K562 (cell line): ENCODE results near the gene SMYD1. TPM values are rescaled to one million over a fixed set of nuclear protein-coding genes. Genes with fewer than 3 reads are reported as not detected.

ENCODE experiments used
- ATAC-seq: fragments of 200-7000 bp; cut with Tn5 transposase; 3 replicates; pipeline ENCODE4 v1.9.1; 2020; ENCODE audit warnings: moderate library complexity
- BruUV-seq: library from RNA; stranded (reverse); fragments of 400-500 nt; replicated peaks from 2 replicates; lab custom pipeline; 2021; lab: Mats Ljungman, UMichigan
- CTCF ChIA-PET: fragments of 300-600 bp; formaldehyde crosslinking; extraction: SDS; loops from one replicate; lab custom pipeline; 2021; ENCODE audit warnings: low intra/inter-chr PET ratio; lab: Yijun Ruan, JAX
- POLR2A ChIA-PET: fragments of 300-600, 350-650 bp; sonication (Branson Sonifier 250); formaldehyde crosslinking; extraction: SDS; loops from one replicate; lab custom pipeline; 2021; ENCODE audit warnings: antibody characterized with exemption, inconsistent platforms; lab: Yijun Ruan, JAX
- DNase-seq, 4 experiments: peaks; one replicate each; pipeline versions ENCODE4 v3.0.0 to v3.0.0-alpha.2; 2011 to 2018; ENCODE audit warnings: low spot score in 3 of 4, mixed read lengths in 3 of 4; ENCODE audit errors: extremely low read depth in 1 of 4
- FAIRE-seq: peaks from 2 replicates; lab custom pipeline; 2011; peaks lifted over from hg19 to GRCh38; lab: Jason Lieb, UNC
- H2AFZ ChIP-seq: 2 replicates; pipeline ENCODE4 v1.6.0; 2011; ENCODE audit warnings: low read depth, low read length, control low read depth, inconsistent platforms
- H3K27ac ChIP-seq: fragments of 200-600 bp; 3 replicates; pipeline ENCODE4 v1.8.0; 2011; ENCODE audit warnings: low read depth, mild to moderate bottlenecking, control low read depth, inconsistent platforms, low read length, moderate library complexity, mixed read lengths; ENCODE audit errors: extremely low read depth
- H3K27me3 ChIP-seq, 2 experiments: fragments of 300-600 bp in 1 of 2; 2 replicates in 1 of 2; 3 replicates in 1 of 2; pipeline versions ENCODE4 v1.6.0 to v1.8.0; 2011; ENCODE audit warnings: inconsistent platforms in 2 of 2, low read length in 2 of 2, mild to moderate bottlenecking in 1 of 2, mixed read lengths in 1 of 2, moderate library complexity in 1 of 2; ENCODE audit not compliant: control insufficient read depth in 2 of 2, insufficient read depth in 2 of 2
- H3K36me3 ChIP-seq: fragments of 300-600 bp; 3 replicates; pipeline ENCODE4 v1.8.0; 2011; ENCODE audit warnings: mild to moderate bottlenecking, low read length, inconsistent platforms; ENCODE audit not compliant: control insufficient read depth, insufficient read depth
- H3K4me1 ChIP-seq, 2 experiments: fragments of 200-600 bp in 1 of 2; replicated peaks in 1 of 2; 2 replicates in 1 of 2; 3 replicates in 1 of 2; pipeline versions ENCODE4 v1.5.1 to v1.8.0; 2011; ENCODE audit warnings: inconsistent platforms in 2 of 2, low read length in 2 of 2, mild to moderate bottlenecking in 1 of 2, mixed read lengths in 1 of 2, moderate library complexity in 1 of 2; ENCODE audit not compliant: control insufficient read depth in 2 of 2, insufficient read depth in 2 of 2
- H3K4me2 ChIP-seq: 2 replicates; pipeline ENCODE4 v1.6.1; 2011; ENCODE audit warnings: low read length, control low read depth, inconsistent platforms, mixed read lengths; ENCODE audit not compliant: insufficient read depth
- H3K4me3 ChIP-seq: fragments of 200-600 bp; sonication (generic), shearing (Covaris generic); 2 replicates; pipeline ENCODE4 v1.5.1; 2016; ENCODE audit warnings: control low read depth, inconsistent platforms
- H3K79me2 ChIP-seq: fragments of 200-600 bp; 3 replicates; pipeline ENCODE4 v1.8.0; 2011; ENCODE audit warnings: low read length, inconsistent platforms; ENCODE audit not compliant: control insufficient read depth, insufficient read depth
- H3K9ac ChIP-seq, 2 experiments: 2 replicates each; pipeline versions ENCODE4 v1.6.0 to v1.6.1; 2011; ENCODE audit warnings: low read depth in 2 of 2, low read length in 2 of 2, control low read depth in 1 of 2, inconsistent platforms in 1 of 2, mild to moderate bottlenecking in 1 of 2, mixed read lengths in 1 of 2; ENCODE audit not compliant: insufficient read depth in 1 of 2
- H3K9me1 ChIP-seq: one replicate; pipeline ENCODE4 v1.6.0; 2011; ENCODE audit warnings: inconsistent platforms, mild to moderate bottlenecking, low read length, moderate library complexity; ENCODE audit not compliant: control insufficient read depth, insufficient read depth
- H3K9me3 ChIP-seq: replicated peaks from 2 replicates; pipeline ENCODE4 v1.5.1; 2011; ENCODE audit warnings: low read depth, low read length, inconsistent platforms; ENCODE audit not compliant: control insufficient read depth, insufficient read depth
- H4K20me1 ChIP-seq: replicated peaks from 2 replicates; pipeline ENCODE4 v1.6.1; 2011; ENCODE audit warnings: low read length, inconsistent platforms, mixed read lengths; ENCODE audit not compliant: control insufficient read depth, insufficient read depth
- ATF7 ChIP-seq: fragments of 450-650 bp; IDR thresholded peaks from 2 replicates; pipeline ENCODE4 v1.7.1; 2014; ENCODE audit warnings: mild to moderate bottlenecking, moderate library complexity
- BCL6 ChIP-seq: fragments of 250-450 bp; sonication (Bioruptor Pico); IDR thresholded peaks from 2 replicates; pipeline ENCODE4 v1.4.0; 2020
- BDP1 ChIP-seq: IDR thresholded peaks from 3 replicates; pipeline ENCODE4 v1.6.1; 2011; ENCODE audit not compliant: insufficient read length, insufficient read depth
- DMBX1 ChIP-seq: fragments of 250-450 bp; sonication (Bioruptor Pico); IDR thresholded peaks from 2 replicates; pipeline ENCODE4 v1.8.0; 2022; ENCODE audit warnings: inconsistent platforms, mild to moderate bottlenecking, moderate library complexity, borderline replicate concordance
- ELF1 ChIP-seq: fragments of 200-800 bp; sonication (Bioruptor generic); IDR thresholded peaks from 2 replicates; pipeline ENCODE4 v1.6.1; 2016; ENCODE audit warnings: missing genetic modification characterization, missing compliant biosample characterization
- ETV1 ChIP-seq: fragments of 450-650 bp; conservative IDR thresholded peaks from 2 replicates; pipeline ENCODE4 v1.6.1; 2016; ENCODE audit warnings: missing genetic modification characterization, control low read depth, low read depth, missing compliant biosample characterization
- HEY1 ChIP-seq: fragments of 250-450 bp; sonication (Bioruptor Pico); IDR thresholded peaks from 2 replicates; pipeline ENCODE4 v1.5.0; 2020; ENCODE audit warnings: mild to moderate bottlenecking, moderate library complexity, borderline replicate concordance
- HMG20B ChIP-seq: fragments of 250-450 bp; sonication (Bioruptor Pico); IDR thresholded peaks from 2 replicates; pipeline ENCODE4 v1.5.0; 2021; ENCODE audit warnings: mild to moderate bottlenecking
- HNRNPLL ChIP-seq: fragments of 200-400 bp; formaldehyde crosslinking; IDR thresholded peaks from 2 replicates; pipeline ENCODE4 v1.6.1; 2017; ENCODE audit warnings: low read length, low read depth, mild to moderate bottlenecking; ENCODE audit not compliant: poor library complexity, severe bottlenecking
- KLF10 ChIP-seq: fragments of 250-450 bp; sonication (Bioruptor Pico); IDR thresholded peaks from 2 replicates; pipeline ENCODE4 v1.6.1; 2021; ENCODE audit warnings: matching md5 sums
- NFIX ChIP-seq: fragments of 250-450 bp; sonication (Bioruptor Pico); IDR thresholded peaks from 2 replicates; pipeline ENCODE4 v1.4.0; 2020; ENCODE audit warnings: low read depth, mild to moderate bottlenecking, moderate library complexity
- NFRKB ChIP-seq: fragments of 450-650 bp; IDR thresholded peaks from 2 replicates; pipeline ENCODE4 v1.6.1; 2016; ENCODE audit warnings: low read depth
- PYGO2 ChIP-seq: fragments of 450-650 bp; IDR thresholded peaks from 2 replicates; pipeline ENCODE4 v1.6.1; 2016; ENCODE audit warnings: mild to moderate bottlenecking, missing genetic modification characterization, moderate library complexity, missing compliant biosample characterization
- RCOR1 ChIP-seq, 2 experiments: IDR thresholded peaks; 2 replicates each; pipeline ENCODE4 v1.6.1; 2012; ENCODE audit warnings: low read depth in 2 of 2, low read length in 2 of 2, borderline replicate concordance in 1 of 2, improper control_type of control experiment in 1 of 2
- RNF2 ChIP-seq: sonication (generic); IDR thresholded peaks from 2 replicates; pipeline ENCODE4 v1.6.1; 2016
- SMARCC2 ChIP-seq: fragments of 450-650 bp; IDR thresholded peaks from 2 replicates; pipeline ENCODE4 v1.6.1; 2017; ENCODE audit warnings: antibody characterized with exemption, moderate library complexity, mild to moderate bottlenecking, low read depth
- ZNF561 ChIP-seq: fragments of 450-650 bp; formaldehyde crosslinking; conservative IDR thresholded peaks from 2 replicates; pipeline ENCODE4 v1.4.0; 2020; ENCODE audit warnings: mild to moderate bottlenecking, moderate library complexity
- ZNF766 ChIP-seq: fragments of 200-800 bp; sonication (Bioruptor generic); conservative IDR thresholded peaks from 2 replicates; pipeline ENCODE4 v1.6.1; 2016; ENCODE audit warnings: missing genetic modification characterization, missing compliant biosample characterization
- WGBS: fragments of 100-300 bp; shearing (Covaris generic); methylation state at CpG from one replicate; pipeline ENCODE4 v1.1.6; 2016; ENCODE audit warnings: low coverage, mixed read lengths; ENCODE audit not compliant: insufficient coverage; ENCODE audit errors: missing lambda C conversion rate; 5-methylcytosine and 5-hydroxymethylcytosine counted together
- in situ Hi-C: fragments of 300-500 bp; cut with MboI; formaldehyde crosslinking; loops from 4 replicates; pipeline ENCODE4 v1.15.0; 2018; ENCODE audit warnings: inconsistent platforms, mixed read lengths
- intact Hi-C: fragments of 100-400 bp; cut with micrococcal nuclease; formaldehyde crosslinking; loops from 2 replicates; pipeline ENCODE4 v1.14.2; 2022
- polyA plus RNA-seq, 8 experiments: library from polyadenylated mRNA; depleted of rRNA in 4 of 8; stranded (reverse) in 5 of 8; unstranded in 3 of 8; fragments of >200 nt; fragmentation: Nextera tagmentation in 2 of 8; fragmentation: Illumina TruSeq in 1 of 8; extraction: Ambion mirVana in 2 of 8; extraction: Trizol in 1 of 8; gene quantifications; 2 replicates each; pipeline versions ENCODE4 v1.2.1 to v1.2.3, GENCODE V29; 2011 to 2014; ENCODE audit warnings: inconsistent platforms in 1 of 8, missing spikeins in 1 of 8
- total RNA-seq, 7 experiments: library from RNA; depleted of rRNA in 6 of 7; stranded (reverse); fragments of >200 nt in 6 of 7; fragmentation: Illumina TruSeq in 2 of 7; extraction: Trizol in 2 of 7; gene quantifications; 2 replicates each; pipeline versions ENCODE4 v1.2.1 to v1.2.3, GENCODE V29; 2011 to 2021; ENCODE audit warnings: low replicate concordance in 1 of 7
- TF ChIP-seq, protein P1 (sequence below): sonication (generic); formaldehyde crosslinking; IDR thresholded peaks from 2 replicates; pipeline ENCODE4 v1.8.1; 2023; ENCODE audit warnings: mild to moderate bottlenecking, missing genetic modification reagents
- TF ChIP-seq, protein P2 (sequence below): fragments of 450-650 bp; conservative IDR thresholded peaks from 2 replicates; pipeline ENCODE4 v1.6.1; 2016; ENCODE audit warnings: missing genetic modification characterization, low read depth, mild to moderate bottlenecking, control low read depth, missing compliant biosample characterization

Gene SMYD1
- total and polyA plus RNA-seq, 9 of the 15 experiments (the other 6 are each of a cell fraction or from before 2014, with no cell fraction given): not detected

DNA sequence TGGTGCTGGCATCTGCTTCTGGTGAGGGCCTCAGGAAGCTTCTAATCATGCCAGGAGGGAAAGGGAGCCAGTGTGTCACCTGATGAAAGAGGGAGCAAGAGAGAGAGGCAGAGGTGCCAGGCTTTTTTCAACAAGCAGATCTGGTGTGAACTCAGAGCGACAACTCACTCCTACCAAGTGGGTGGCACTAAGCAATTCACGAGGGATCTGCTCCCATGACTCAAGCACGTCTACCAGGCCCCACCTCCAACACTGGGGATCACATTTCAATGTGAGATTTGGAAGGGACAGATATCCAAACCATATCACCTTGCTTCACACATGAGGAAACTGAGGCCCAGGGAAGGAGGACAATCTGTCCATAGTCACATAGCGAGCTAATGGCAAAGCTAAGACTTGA lies 41.2 kb downstream of the SMYD1 start:
- in situ Hi-C loops (no loop called here), intact Hi-C loops (no loop called here)
- DNase-seq: no peak
- Histone ChIP-seq H4K20me1 (no peaks in the 10 kb centered on the region), H3K9me1 (no peaks in the 10 kb centered on the region), H3K4me1 (no peaks in the 10 kb centered on the region; a peak in 2 of 5 replicates), H3K9ac (no peak overlapping the region), H3K4me2 (no peak overlapping the region), H3K9me3 (no peaks in the 10 kb centered on the region; the same call in 1 of the 2 replicates), H2AFZ (peak overlapping the region; percentile 59; the same call in 1 of the 2 replicates), H3K27me3 (peaks cover 0 to 16% of the 10 kb centered on the region in 2 experiments; a peak in 4 of 5 replicates), H3K36me3 (no peaks in the 10 kb centered on the region), H3K4me3 (no peak overlapping the region), H3K27ac (no peak overlapping the region), H3K79me2 (no peaks in the 10 kb centered on the region)
- CTCF ChIA-PET: no interaction called here
- no peak for FAIRE-seq
- WGBS: 27% methylated on average over 4 of the region's 4 CpGs
- no peak for ATAC-seq
- TF ChIP-seq NFRKB (no peak), ZNF766 (CRISPR knock-in tag) (no peak), RNF2 (no peak), PYGO2 (tag) (no peak), ATF7 (no peak), DMBX1 (no peak), ZNF561 (CRISPR knock-in tag) (no peak), BCL6 (CRISPR knock-in tag) (no peak), HNRNPLL (no peak), NFIX (CRISPR knock-in tag) (no peak), KLF10 (CRISPR knock-in tag) (no peak), ELF1 (tag) (no peak), BDP1 (no peak), HMG20B (no peak), HEY1 (no peak), SMARCC2 (no peak), RCOR1 (IDR thresholded peaks at IDR 0.05; ENCODE audit: borderline replicate concordance in 1 of 2, low read depth in 2 of 2, low read length in 2 of 2) (no peak), ETV1 (tag) (no peak)
- TF ChIP-seq, protein P1, sequence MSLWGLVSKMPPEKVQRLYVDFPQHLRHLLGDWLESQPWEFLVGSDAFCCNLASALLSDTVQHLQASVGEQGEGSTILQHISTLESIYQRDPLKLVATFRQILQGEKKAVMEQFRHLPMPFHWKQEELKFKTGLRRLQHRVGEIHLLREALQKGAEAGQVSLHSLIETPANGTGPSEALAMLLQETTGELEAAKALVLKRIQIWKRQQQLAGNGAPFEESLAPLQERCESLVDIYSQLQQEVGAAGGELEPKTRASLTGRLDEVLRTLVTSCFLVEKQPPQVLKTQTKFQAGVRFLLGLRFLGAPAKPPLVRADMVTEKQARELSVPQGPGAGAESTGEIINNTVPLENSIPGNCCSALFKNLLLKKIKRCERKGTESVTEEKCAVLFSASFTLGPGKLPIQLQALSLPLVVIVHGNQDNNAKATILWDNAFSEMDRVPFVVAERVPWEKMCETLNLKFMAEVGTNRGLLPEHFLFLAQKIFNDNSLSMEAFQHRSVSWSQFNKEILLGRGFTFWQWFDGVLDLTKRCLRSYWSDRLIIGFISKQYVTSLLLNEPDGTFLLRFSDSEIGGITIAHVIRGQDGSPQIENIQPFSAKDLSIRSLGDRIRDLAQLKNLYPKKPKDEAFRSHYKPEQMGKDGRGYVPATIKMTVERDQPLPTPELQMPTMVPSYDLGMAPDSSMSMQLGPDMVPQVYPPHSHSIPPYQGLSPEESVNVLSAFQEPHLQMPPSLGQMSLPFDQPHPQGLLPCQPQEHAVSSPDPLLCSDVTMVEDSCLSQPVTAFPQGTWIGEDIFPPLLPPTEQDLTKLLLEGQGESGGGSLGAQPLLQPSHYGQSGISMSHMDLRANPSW: no peak
- TF ChIP-seq, protein P2, sequence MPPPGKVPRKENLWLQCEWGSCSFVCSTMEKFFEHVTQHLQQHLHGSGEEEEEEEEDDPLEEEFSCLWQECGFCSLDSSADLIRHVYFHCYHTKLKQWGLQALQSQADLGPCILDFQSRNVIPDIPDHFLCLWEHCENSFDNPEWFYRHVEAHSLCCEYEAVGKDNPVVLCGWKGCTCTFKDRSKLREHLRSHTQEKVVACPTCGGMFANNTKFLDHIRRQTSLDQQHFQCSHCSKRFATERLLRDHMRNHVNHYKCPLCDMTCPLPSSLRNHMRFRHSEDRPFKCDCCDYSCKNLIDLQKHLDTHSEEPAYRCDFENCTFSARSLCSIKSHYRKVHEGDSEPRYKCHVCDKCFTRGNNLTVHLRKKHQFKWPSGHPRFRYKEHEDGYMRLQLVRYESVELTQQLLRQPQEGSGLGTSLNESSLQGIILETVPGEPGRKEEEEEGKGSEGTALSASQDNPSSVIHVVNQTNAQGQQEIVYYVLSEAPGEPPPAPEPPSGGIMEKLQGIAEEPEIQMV (tag): no peak
- no TSS peak for BruUV-seq
- POLR2A ChIA-PET: no interaction called here
